Body of pancreas (tissue), 4 donors: ENCODE data around the gene PIGZ.
A peak's percentile ranks its signal among the peaks of the same experiment; 100 is the strongest.

Source experiments
- CTCF ChIP-seq, 7 experiments: fragments of 450-650 bp in 4 of 7; fragments of 200-600 bp in 3 of 7; sonication (generic) in 3 of 7; IDR thresholded peaks; one replicate each; pipeline ENCODE4 v1.5.1; 2016 to 2019; ENCODE audit warnings: antibody characterized with exemption in 7 of 7
- POLR2A ChIP-seq, 3 donors: fragments of 450-650 bp; IDR thresholded peaks; one replicate each; pipeline ENCODE4 v1.6.1; 2016; ENCODE audit warnings: antibody characterized with exemption in 3 of 3, mild to moderate bottlenecking in 2 of 3

- TF ChIP-seq POLR2A (IDR thresholded peaks at IDR 0.05) (peak in 2 of 3 donors; percentile 9 to 33), CTCF (IDR thresholded peaks at IDR 0.05) (peak; percentile 43 to 83 (median 73))
Observed at GRCh38 chr3:197002701-197003454, 34.2 kb upstream of the PIGZ start.
